ENCODE results near the gene ANKRD33. TPM values are rescaled to one million over a fixed set of nuclear protein-coding genes. Genes with fewer than 3 reads are reported as not detected.

Gene ANKRD33
- total RNA-seq: not detected

- no peak for DNase-seq
Measured at GRCh38 chr12:51887476-51888315, at the start of gene ANKRD33. Gene ANKRD33, plus strand, starts transcription at chr12:51888103. Its CDS starts 84 bp downstream, at chr12:51888187.

GRCh38 chr12:51838762-51839161 is 49.1 kb upstream of the ANKRD33 start:
- no peak for DNase-seq

- no peak for DNase-seq
Measured at GRCh38 chr12:51839310-51839947, 48.5 kb upstream of the ANKRD33 start.

- DNase-seq: no peak
Measured at GRCh38 chr12:51840966-51841365, 46.9 kb upstream of the ANKRD33 start.

GRCh38 chr12:51841727-51842126 is 46.2 kb upstream of the ANKRD33 start:
- no peak for DNase-seq

GRCh38 chr12:51844854-51845253 is 43.0 kb upstream of the ANKRD33 start:
- DNase-seq: no peak

- no peak for DNase-seq
Measured at GRCh38 chr12:51845482-51845881, 42.4 kb upstream of the ANKRD33 start.

GRCh38 chr12:51846271-51846691 is 41.6 kb upstream of the ANKRD33 start:
- DNase-seq: no peak

- no peak for DNase-seq
Measured at GRCh38 chr12:51846911-51847642, 40.8 kb upstream of the ANKRD33 start.

GRCh38 chr12:51847643-51848325 is 40.1 kb upstream of the ANKRD33 start:
- DNase-seq: no peak

GRCh38 chr12:51848326-51848727 is 39.6 kb upstream of the ANKRD33 start, which contains the start of gene FIGNL2:
Gene FIGNL2, minus strand, starts transcription at chr12:51848718. Its CDS starts 26,305 bp downstream, at chr12:51822413.
- no peak for DNase-seq

- no peak for DNase-seq
Measured at GRCh38 chr12:51848841-51849735, 38.8 kb upstream of the ANKRD33 start.

- DNase-seq: no peak
Measured at GRCh38 chr12:51850081-51850964, 37.6 kb upstream of the ANKRD33 start.

GRCh38 chr12:51850965-51851299 is 37.0 kb upstream of the ANKRD33 start:
- DNase-seq: no peak

- DNase-seq: no peak
Measured at GRCh38 chr12:51851413-51852124, 36.3 kb upstream of the ANKRD33 start.

- DNase-seq: peak; percentile 34
Measured at GRCh38 chr12:51852404-51853137, 35.3 kb upstream of the ANKRD33 start.

GRCh38 chr12:51855586-51856428 is 32.1 kb upstream of the ANKRD33 start:
- no peak for DNase-seq

- DNase-seq: no peak
Measured at GRCh38 chr12:51860986-51861385, 26.9 kb upstream of the ANKRD33 start.

All from skin of body (tissue), 2 donors.